Mucosa of stomach (tissue), 1 donor: ENCODE data around the gene ANTXR2.

Experiments used
- H3K27me3 ChIP-seq: one replicate; pipeline ENCODE4 v1.7.0; 2013; ENCODE audit warnings: mild to moderate bottlenecking, low read length; ENCODE audit not compliant: control insufficient read depth, insufficient read depth
- H3K36me3 ChIP-seq: one replicate; pipeline ENCODE4 v1.7.0; 2013; ENCODE audit warnings: low read length; ENCODE audit not compliant: control insufficient read depth, insufficient read depth
- H3K4me1 ChIP-seq: one replicate; pipeline ENCODE4 v1.7.0; 2013; ENCODE audit warnings: mild to moderate bottlenecking, low read length; ENCODE audit not compliant: control insufficient read depth, insufficient read depth
- H3K4me3 ChIP-seq: one replicate; pipeline ENCODE4 v1.7.0; 2013; ENCODE audit warnings: low read length
- H3K9ac ChIP-seq: one replicate; pipeline ENCODE4 v1.7.0; 2013; ENCODE audit warnings: mild to moderate bottlenecking, low read length, moderate library complexity
- H3K9me3 ChIP-seq: one replicate; pipeline ENCODE4 v1.7.0; 2013; ENCODE audit warnings: mild to moderate bottlenecking, low read length, moderate library complexity; ENCODE audit not compliant: control insufficient read depth
- donor health status: Pancreatic carcinoma.

The ANTXR2 gene

GRCh38 chr4:79862821-79863220, 210.2 kb downstream of the ANTXR2 start:
- no peaks in the 10 kb centered on the region for H3K27me3 ChIP-seq
- no peak overlapping the region for H3K9ac ChIP-seq

GRCh38 chr4:79857811-79858210, 215.2 kb downstream of the ANTXR2 start:
- H3K4me3 ChIP-seq = no peak overlapping the region
- no peaks in the 10 kb centered on the region for H3K9me3 ChIP-seq
- no peaks in the 10 kb centered on the region for H3K36me3 ChIP-seq
- H3K9ac ChIP-seq = no peak overlapping the region
- no peaks in the 10 kb centered on the region for H3K27me3 ChIP-seq
- H3K4me1 ChIP-seq = peaks cover 4% of the 10 kb centered on the region

More at GRCh38 chr4:79862821-79863220, 210.2 kb downstream of the ANTXR2 start:
- H3K9me3 ChIP-seq = no peaks in the 10 kb centered on the region
- H3K36me3 ChIP-seq = no peaks in the 10 kb centered on the region
- no peaks in the 10 kb centered on the region for H3K4me1 ChIP-seq
- no peak overlapping the region for H3K4me3 ChIP-seq

- Histone ChIP-seq H3K36me3 (no peaks in the 10 kb centered on the region), H3K9me3 (no peaks in the 10 kb centered on the region), H3K4me3 (no peak overlapping the region), H3K4me1 (peaks cover 4% of the 10 kb centered on the region), H3K9ac (no peak overlapping the region), H3K27me3 (no peaks in the 10 kb centered on the region)
Observed at GRCh38 chr4:79856196-79856595, 216.8 kb downstream of the ANTXR2 start.

GRCh38 chr4:79854856-79855502, 218.1 kb downstream of the ANTXR2 start:
- no peak overlapping the region for H3K9ac ChIP-seq
- no peaks in the 10 kb centered on the region for H3K36me3 ChIP-seq
- no peaks in the 10 kb centered on the region for H3K9me3 ChIP-seq
- no peak overlapping the region for H3K4me3 ChIP-seq
- no peaks in the 10 kb centered on the region for H3K27me3 ChIP-seq
- peaks cover 4% of the 10 kb centered on the region for H3K4me1 ChIP-seq

- H3K27me3 ChIP-seq = no peaks in the 10 kb centered on the region
- peaks cover 4% of the 10 kb centered on the region for H3K4me1 ChIP-seq
- no peak overlapping the region for H3K4me3 ChIP-seq
- H3K9me3 ChIP-seq = no peaks in the 10 kb centered on the region
- H3K9ac ChIP-seq = no peak overlapping the region
- no peaks in the 10 kb centered on the region for H3K36me3 ChIP-seq
Observed at GRCh38 chr4:79852305-79852730, 220.7 kb downstream of the ANTXR2 start.

GRCh38 chr4:79851625-79852304, 221.3 kb downstream of the ANTXR2 start:
- Histone ChIP-seq H3K9me3 (no peaks in the 10 kb centered on the region), H3K4me3 (no peak overlapping the region), H3K9ac (no peak overlapping the region), H3K27me3 (no peaks in the 10 kb centered on the region), H3K36me3 (no peaks in the 10 kb centered on the region), H3K4me1 (peaks cover 4% of the 10 kb centered on the region)
